Stimulated activated CD8-positive, alpha-beta memory T cell treated with anti-CD3 and anti-CD28 coated beads, Interleukin-12 subunit alpha, Interleukin-12 subunit beta, amount 100 ng/mL, for 24 hours (primary cell): Measurements from ENCODE around the gene NFAT5.
"Not testable (repeated sequence)": the region's sequence is repeated elsewhere in the genome, so short reads cannot be mapped to it uniquely, and the experiment has no call there.

Experiments used
- DNase-seq: peaks from one replicate; pipeline ENCODE4 v3.0.0-alpha.2; 2020; ENCODE audit errors: extremely low read depth

NFAT5 gene

GRCh38 chr16:69596801-69597200 lies 31.0 kb downstream of the NFAT5 start:
- no peak for DNase-seq

GRCh38 chr16:69598045-69598444 lies 32.3 kb downstream of the NFAT5 start:
- no peak for DNase-seq

GRCh38 chr16:69599731-69600130 lies 34.0 kb downstream of the NFAT5 start:
- DNase-seq: no peak

GRCh38 chr16:69600202-69600601 lies 34.4 kb downstream of the NFAT5 start:
- DNase-seq: no peak

DNA sequence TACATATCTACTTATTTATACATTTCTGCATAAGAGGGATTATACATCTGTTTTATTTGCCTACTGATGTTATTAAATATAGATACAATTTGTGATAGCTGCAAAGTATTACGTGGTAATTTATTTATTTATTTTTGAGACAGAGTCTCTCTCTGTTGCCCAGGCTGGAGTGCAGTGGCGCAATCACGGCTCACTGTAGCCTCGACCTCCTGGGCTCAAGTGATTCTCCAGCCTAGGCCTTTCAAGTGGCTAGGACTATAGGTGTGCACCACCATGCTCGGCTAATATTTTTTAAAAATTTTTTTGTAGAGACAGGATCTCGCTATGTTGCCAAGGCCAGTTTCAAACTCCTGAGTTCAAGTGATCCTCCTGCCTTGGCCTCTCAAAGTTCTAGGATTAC lies 35.5 kb downstream of the NFAT5 start:
- DNase-seq: no peak

DNA sequence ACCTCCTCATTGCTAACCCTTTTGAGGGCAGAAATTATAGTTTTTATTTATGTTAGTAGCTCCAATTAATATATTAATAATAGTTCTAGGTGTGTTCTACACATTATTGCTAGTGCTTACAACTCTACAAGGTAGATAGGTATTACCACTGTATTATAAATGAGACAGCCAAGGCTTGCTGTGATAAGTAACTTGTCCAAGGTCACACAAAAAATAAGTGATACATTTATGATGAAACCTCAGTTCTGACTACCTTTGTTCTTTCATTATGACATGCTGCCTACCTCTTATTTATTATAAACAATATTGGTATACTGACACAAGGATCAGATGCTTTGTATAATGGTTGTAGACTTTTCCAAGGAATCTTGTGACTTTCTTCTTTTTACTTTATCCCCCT lies 41.2 kb downstream of the NFAT5 start:
- no peak for DNase-seq

DNA sequence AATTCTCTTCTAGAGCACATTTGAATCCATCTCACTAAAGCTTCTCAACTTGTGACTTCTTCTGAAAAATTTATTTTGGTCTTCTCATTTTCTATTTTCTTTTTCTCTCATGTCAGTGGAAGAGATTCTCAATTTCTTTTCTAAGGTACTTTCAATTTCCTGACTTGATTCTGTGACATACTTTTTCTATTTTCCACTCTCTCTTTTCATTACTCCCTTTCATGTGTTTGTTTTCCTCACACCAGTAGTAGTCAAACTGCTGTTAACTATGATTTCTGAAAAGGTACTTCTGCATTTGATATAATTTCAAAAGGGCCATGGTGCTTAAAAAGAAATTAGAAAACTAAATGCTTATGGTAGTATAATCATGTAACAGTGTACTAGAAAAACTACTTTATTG lies 41.9 kb downstream of the NFAT5 start:
- DNase-seq: no peak

DNA sequence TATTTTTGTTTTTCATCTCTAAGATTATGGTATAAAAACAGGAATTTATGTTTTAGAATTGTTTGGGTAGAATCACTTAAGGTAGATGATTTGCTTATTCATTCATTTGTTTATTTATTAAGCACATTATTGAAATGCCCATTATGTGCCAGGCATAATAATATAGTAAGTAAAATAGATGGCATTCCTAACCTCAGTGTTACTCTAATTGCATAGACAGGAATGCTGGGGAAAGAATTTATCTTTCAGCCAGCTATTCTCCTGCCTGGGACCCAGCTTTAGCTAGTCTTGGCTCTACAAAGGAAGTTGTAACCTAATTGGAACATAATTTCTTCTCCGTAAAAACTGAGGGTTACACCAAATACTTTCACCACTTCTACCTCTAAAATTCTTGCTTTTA lies 44.6 kb downstream of the NFAT5 start:
- DNase-seq: no peak

DNA sequence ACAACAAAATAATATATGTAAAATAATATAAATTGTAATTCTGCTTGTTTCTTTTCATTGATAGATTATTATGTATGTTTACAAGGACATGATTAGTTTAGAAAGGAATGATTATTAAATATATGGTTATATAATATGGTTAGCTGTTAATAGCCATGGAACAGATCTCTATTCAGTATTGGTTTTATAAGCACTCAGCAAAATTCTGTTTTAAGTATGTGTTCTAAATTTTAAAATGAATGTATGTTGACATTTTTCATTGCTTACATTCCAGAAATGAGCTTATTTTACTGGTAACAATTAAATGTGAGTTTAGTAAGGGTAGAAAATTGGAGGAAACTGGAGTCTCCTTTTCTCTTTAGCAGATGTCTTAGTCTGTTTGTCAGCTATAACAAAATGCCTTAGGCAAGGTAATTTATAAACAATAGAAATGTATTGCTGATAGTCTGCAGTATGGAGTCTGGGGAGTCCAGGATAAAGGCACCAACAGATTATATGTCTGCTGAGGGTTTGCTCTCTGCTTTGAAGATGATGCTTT lies 45.4 kb downstream of the NFAT5 start:
- no peak for DNase-seq

DNA sequence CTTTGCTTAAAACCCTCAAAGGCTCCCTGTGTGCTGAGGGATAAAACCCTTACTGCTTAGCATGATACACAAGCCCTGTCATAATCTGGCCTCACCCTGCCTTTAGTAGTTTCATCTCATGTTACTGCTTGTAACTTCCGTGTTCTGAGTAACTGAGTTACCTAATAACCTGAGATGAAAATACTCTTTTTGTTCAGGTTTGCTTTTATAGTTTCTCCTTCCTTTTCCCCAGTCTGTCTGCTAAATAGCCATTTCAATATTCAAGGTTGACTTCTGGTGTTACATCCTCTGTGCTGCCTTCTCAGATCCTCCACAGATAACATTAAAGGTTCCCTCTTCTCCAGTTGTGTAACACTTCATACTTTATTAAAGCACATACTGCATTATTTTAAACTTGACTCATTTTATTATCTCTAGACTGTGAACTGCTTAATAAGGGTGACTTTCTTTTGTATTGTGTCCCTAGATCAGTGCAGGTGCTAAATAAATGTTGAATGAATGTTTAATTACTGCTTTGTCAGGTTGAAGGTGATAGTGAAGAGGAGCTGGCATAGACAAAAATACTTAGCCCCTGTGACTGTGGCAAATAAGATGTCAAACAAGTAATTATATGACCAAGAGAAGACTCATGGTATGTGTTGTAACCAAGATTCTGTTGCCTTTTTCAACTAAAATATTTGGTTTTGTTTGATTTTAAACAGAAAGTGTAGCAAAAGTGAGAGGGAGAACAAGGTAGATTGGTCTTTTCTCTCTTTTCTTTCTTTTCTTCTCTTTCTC lies 47.8 kb downstream of the NFAT5 start:
- DNase-seq: no peak

DNA sequence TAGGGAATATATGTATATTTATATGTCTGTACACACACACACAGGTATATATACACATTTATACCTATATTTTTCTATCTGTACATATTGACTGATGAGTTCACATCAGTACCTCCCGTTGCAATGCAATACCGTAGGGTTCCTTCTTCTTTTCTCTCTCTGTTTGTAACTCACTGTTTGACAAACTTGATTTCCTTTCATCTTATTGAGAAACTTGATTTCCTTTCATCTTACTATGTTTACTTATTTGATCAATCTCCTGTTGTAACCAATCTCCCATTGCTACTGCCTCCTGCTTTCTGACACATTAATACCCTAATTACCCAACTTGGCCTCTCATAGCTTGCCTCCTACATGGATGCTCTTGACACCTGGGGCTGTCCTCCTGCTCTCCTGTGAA lies 49.8 kb downstream of the NFAT5 start:
- no peak for DNase-seq

- DNase-seq: no peak
Observed at GRCh38 chr16:69616082-69616481, 50.3 kb downstream of the NFAT5 start.

- no peak for DNase-seq
Observed at GRCh38 chr16:69618307-69618706, 52.5 kb downstream of the NFAT5 start.

- no peak for DNase-seq
Observed at GRCh38 chr16:69618721-69619120, 53.0 kb downstream of the NFAT5 start.

DNA sequence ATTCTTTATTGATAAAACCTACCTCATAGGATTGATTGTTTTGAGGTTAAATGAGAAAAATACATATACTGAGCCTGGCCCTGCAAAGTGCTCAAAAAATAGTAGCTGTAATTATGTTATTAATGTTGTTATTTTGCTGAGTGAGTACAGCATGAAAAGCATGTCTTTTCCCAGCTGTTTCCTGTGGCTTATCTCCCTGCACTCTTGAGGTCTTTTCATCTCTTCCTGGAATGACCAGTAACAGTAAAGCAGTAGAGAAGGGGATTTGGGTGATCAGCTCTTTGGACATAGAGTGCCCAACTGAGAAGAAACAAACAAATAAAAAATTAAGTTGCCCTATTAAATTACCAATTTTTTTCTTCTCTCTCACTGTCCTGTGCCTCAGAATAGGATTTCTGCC lies 53.7 kb downstream of the NFAT5 start:
- DNase-seq: no peak

GRCh38 chr16:69620573-69620972 lies 54.8 kb downstream of the NFAT5 start:
- no peak for DNase-seq

DNA sequence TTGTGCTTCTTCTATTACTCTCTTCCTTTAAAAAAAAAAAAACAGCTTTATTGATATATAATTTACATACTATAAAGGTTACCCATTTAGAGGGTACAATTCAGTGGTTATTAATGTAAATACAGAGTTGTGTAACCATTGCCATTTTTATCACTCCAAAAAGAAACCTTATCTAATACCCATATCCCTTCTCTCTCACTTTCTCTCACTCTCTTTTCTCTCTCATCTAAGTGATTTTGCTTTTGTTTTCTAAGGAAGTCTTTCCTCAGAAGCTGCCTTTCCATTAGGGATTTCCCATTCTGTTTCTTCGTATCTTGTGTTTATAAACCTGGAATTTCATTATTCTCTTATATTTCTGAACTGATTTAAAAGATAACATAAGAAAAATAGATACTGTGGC lies 55.5 kb downstream of the NFAT5 start:
- DNase-seq: no peak

DNA sequence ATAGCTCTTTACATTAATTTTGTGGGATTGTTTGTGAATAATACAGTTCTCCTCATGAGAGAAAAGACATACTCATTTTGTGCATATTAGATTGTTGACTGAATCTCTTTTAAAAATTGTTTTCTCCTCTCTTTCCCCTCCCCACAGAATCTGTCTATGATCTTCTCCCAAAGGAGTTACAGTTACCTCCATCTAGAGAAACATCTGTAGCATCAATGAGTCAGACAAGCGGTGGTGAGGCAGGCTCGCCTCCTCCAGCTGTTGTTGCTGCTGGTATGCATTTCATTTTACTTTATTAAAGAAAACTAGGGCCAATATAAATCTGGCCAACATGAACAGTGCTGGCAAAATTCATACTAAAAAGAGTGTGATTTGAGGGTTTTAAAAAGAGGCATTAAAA lies 60.5 kb downstream of the NFAT5 start:
- DNase-seq: no peak

GRCh38 chr16:69632828-69633227 lies 67.1 kb downstream of the NFAT5 start:
- DNase-seq: no peak

DNA sequence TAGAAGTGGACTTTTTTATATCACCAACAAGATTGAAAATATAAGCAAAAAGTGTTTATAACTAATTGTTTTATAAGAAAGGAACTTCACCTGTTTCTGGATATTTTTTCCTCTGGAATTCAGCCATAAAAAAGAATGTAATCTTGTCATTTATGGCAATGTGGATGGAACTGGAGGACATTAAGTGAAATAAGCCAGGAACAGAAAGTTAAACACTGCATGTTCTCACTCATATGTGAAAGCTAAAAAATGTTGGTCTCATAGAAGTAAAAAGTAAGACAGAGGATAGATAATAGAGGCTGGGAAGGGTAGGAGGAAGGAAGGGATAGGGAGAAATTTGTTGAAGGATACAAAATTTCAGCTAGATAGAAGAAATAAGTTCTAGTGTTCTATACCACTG lies 67.6 kb downstream of the NFAT5 start:
- DNase-seq: no peak

GRCh38 chr16:69636563-69637146 lies 70.9 kb downstream of the NFAT5 start:
- DNase-seq: not testable (repeated sequence)

DNA sequence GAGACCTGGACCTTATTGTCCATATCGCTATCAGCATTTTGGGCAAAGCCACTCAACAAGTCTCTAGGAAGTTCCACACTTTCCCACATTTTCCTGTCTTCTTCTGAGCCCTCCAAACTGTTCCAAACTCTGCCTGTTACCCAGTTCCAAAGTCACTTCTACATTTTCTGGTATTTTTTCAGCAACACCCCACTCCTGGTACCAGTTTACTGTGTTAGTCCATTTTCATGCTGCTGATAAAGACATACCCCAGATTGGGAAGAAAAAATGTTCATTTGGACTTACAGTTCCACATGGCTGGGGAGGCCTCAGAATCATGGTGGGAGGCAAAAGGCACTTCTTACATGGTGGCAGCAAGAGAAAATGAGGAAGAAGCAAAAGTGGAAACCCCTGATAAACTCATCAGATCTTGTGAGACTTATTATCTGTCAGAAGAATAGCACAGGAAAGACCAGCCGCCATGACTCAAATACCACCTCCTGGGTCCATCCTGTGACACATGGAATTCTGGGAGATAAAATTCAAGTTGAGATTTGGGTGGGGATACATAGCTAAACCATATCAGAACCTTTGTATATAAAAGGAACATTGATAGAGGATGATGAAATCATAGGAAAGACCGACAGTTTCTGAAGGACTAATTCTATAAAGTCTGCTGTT lies 71.6 kb downstream of the NFAT5 start:
- not testable (repeated sequence) for DNase-seq

DNA sequence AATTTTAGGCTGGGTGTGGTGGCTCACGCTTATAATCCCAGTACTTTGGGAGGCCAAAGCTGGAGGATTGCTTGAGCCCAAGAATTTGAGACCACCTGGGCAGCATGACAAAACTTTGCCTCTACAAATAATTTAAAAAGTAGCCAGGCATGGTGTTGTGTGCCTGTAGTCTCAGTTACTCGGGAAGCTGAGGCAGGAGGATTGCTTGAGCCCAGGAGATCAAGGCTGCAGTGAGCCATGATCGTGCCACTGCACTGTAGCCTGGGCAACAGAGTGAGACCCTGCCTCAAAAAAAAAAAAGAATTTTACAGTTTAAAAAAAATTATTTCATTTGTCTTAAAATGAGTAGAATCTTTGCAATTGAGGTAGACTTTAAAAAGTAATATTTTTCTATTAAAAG lies 78.2 kb downstream of the NFAT5 start:
- DNase-seq: not testable (repeated sequence)
